ENCODE measurements around the gene ADRA2C. TPM values are rescaled to one million over a fixed set of nuclear protein-coding genes. Genes with fewer than 3 reads are reported as not detected.

The ADRA2C gene
- total RNA-seq, 1 experiment from 2014 or later, result 23.5 TPM

GRCh38 chr4:3770323-3771163 is 4.4 kb downstream of the ADRA2C start:
- in situ Hi-C loops (cut with HindIII; ENCODE audit: low pct_unique_long_range_greater_than_20kb, low sequenced_read_pairs), result no loop called here
- POLR2A ChIA-PET, result no interaction called here
- Histone ChIP-seq H3K27ac (ENCODE audit: low read length) (no peak overlapping the region), H3K27me3 (ENCODE audit: control insufficient read depth, insufficient read depth, low read length) (no peaks in the 10 kb centered on the region), H3K4me1 (ENCODE audit: control insufficient read depth, insufficient read depth, low read length) (peaks cover 17% of the 10 kb centered on the region), H3K4me3 (ENCODE audit: low read depth in 2 of 2, low read length in 2 of 2) (no peak overlapping the region), H3K9me3 (ENCODE audit: control insufficient read depth, insufficient read depth, low read depth, low read length) (no peaks in the 10 kb centered on the region), H3K36me3 (ENCODE audit: control insufficient read depth, insufficient read depth, low read length) (no peaks in the 10 kb centered on the region)
- ATAC-seq (no peak), DNase-seq (ENCODE audit: low read depth, low spot score) (no peak)
- no peak for TF ChIP-seq TCF7L2 (IDR thresholded peaks at IDR 0.05; ENCODE audit: low read depth, low read length)
- TF ChIP-seq CTCF (IDR thresholded peaks at IDR 0.05), result no peak
- TF ChIP-seq REST (IDR thresholded peaks at IDR 0.05; ENCODE audit: insufficient read depth in 1 of 2, low read depth in 2 of 2, low read length in 1 of 2), result no peak
- TF ChIP-seq SIN3A (IDR thresholded peaks at IDR 0.05; ENCODE audit: borderline replicate concordance, insufficient read depth, low read depth, low read length), result no peak
- TF ChIP-seq POLR2AphosphoS5 (IDR thresholded peaks at IDR 0.05; ENCODE audit: low read depth, low read length), result no peak
- intact Hi-C loops (cut with micrococcal nuclease; ENCODE audit: unreplicated experiment), result no loop called here
- no TSS peak for BruUV-seq (replicated peaks)
- CTCF ChIA-PET, result interaction anchor here (0.7 kb wide), 1 partner anchor 110 kb away, joined by 9 read pairs; no protein-coding TSS in a partner anchor

GRCh38 chr4:3771164-3771809 is 5.1 kb downstream of the ADRA2C start:
- no peak overlapping the region for H3K27ac ChIP-seq (ENCODE audit: low read length)
- intact Hi-C loops (cut with micrococcal nuclease; ENCODE audit: unreplicated experiment) (no loop called here), in situ Hi-C loops (cut with HindIII; ENCODE audit: low pct_unique_long_range_greater_than_20kb, low sequenced_read_pairs) (no loop called here)
- no peaks in the 10 kb centered on the region for H3K27me3 ChIP-seq (ENCODE audit: control insufficient read depth, insufficient read depth, low read length)
- no TSS peak for BruUV-seq (replicated peaks)
- no peak for ATAC-seq
- no peaks in the 10 kb centered on the region for H3K9me3 ChIP-seq (ENCODE audit: control insufficient read depth, insufficient read depth, low read depth, low read length)
- ChIA-PET CTCF (no interaction called here), POLR2A (no interaction called here)
- H3K4me3 ChIP-seq (ENCODE audit: low read depth in 2 of 2, low read length in 2 of 2), result no peak overlapping the region
- no peak for DNase-seq (ENCODE audit: low read depth, low spot score)
- H3K4me1 ChIP-seq (ENCODE audit: control insufficient read depth, insufficient read depth, low read length), result peaks cover 17% of the 10 kb centered on the region
- TF ChIP-seq POLR2AphosphoS5 (IDR thresholded peaks at IDR 0.05; ENCODE audit: low read depth, low read length), result no peak
- TF ChIP-seq REST (IDR thresholded peaks at IDR 0.05; ENCODE audit: insufficient read depth in 1 of 2, low read depth in 2 of 2, low read length in 1 of 2), result no peak
- no peak for TF ChIP-seq TCF7L2 (IDR thresholded peaks at IDR 0.05; ENCODE audit: low read depth, low read length)
- no peak for TF ChIP-seq CTCF (IDR thresholded peaks at IDR 0.05)
- H3K36me3 ChIP-seq (ENCODE audit: control insufficient read depth, insufficient read depth, low read length), result no peaks in the 10 kb centered on the region

Measured in Panc1 (cell line).